Astrocyte (in vitro differentiated cells and primary cell): Measurements from ENCODE around the gene EEF2K. TPM values are rescaled to one million over a fixed set of nuclear protein-coding genes. Genes with fewer than 3 reads are reported as not detected.
A peak's percentile ranks its signal among the peaks of the same experiment; 100 is the strongest.

Source experiments
- DNase-seq: peaks from one replicate; pipeline ENCODE4 v3.0.0-alpha.2; 2010; ENCODE audit warnings: low read depth
- FAIRE-seq: peaks from 2 replicates; lab custom pipeline; 2011; peaks lifted over from hg19 to GRCh38; lab: Jason Lieb, UNC
- H2AFZ ChIP-seq: 2 replicates; pipeline ENCODE4 v1.6.0; 2012; ENCODE audit warnings: low read depth, low read length, inconsistent platforms
- H3K27ac ChIP-seq: 2 replicates; pipeline ENCODE4 v1.5.1; 2011; ENCODE audit warnings: low read depth, low read length, inconsistent platforms
- H3K27me3 ChIP-seq: 2 replicates; pipeline ENCODE4 v1.6.0; 2011; ENCODE audit warnings: low read length, inconsistent platforms; ENCODE audit not compliant: insufficient read depth
- H3K36me3 ChIP-seq: 2 replicates; pipeline ENCODE4 v1.5.1; 2011; ENCODE audit warnings: low read length, inconsistent platforms; ENCODE audit not compliant: insufficient read depth
- H3K4me1 ChIP-seq: 2 replicates; pipeline ENCODE4 v1.5.1; 2011; ENCODE audit warnings: low read length, inconsistent platforms; ENCODE audit not compliant: insufficient read depth
- H3K4me2 ChIP-seq: 2 replicates; pipeline ENCODE4 v1.6.0; 2012; ENCODE audit warnings: low read length, inconsistent platforms
- H3K4me3 ChIP-seq: 2 replicates; pipeline ENCODE4 v1.5.1; 2011; ENCODE audit warnings: low read depth, mild to moderate bottlenecking, low read length, inconsistent platforms; ENCODE audit not compliant: insufficient read depth
- H3K79me2 ChIP-seq: 2 replicates; pipeline ENCODE4 v1.6.0; 2012; ENCODE audit warnings: mild to moderate bottlenecking, low read length, inconsistent platforms; ENCODE audit not compliant: insufficient read depth
- H3K9ac ChIP-seq: 2 replicates; pipeline ENCODE4 v1.6.0; 2012; ENCODE audit warnings: mild to moderate bottlenecking, low read length, inconsistent platforms
- H3K9me3 ChIP-seq: 2 replicates; pipeline ENCODE4 v1.5.1; 2012; ENCODE audit warnings: low read depth, mild to moderate bottlenecking, low read length, inconsistent platforms; ENCODE audit not compliant: insufficient read depth
- H4K20me1 ChIP-seq: 2 replicates; pipeline ENCODE4 v1.6.0; 2012; ENCODE audit warnings: low read length, inconsistent platforms; ENCODE audit not compliant: insufficient read depth
- H3K27ac Mint-ChIP-seq: one replicate; pipeline ENCODE4 v1.8.0; 2021; ENCODE audit warnings: mild to moderate bottlenecking, mixed read lengths; ENCODE audit not compliant: unreplicated experiment
- H3K27me3 Mint-ChIP-seq: one replicate; pipeline ENCODE4 v1.8.0; 2021; ENCODE audit warnings: low read depth, mixed read lengths; ENCODE audit not compliant: unreplicated experiment
- H3K36me3 Mint-ChIP-seq: one replicate; pipeline ENCODE4 v1.8.0; 2021; ENCODE audit warnings: low read depth, mixed read lengths; ENCODE audit not compliant: unreplicated experiment
- H3K4me1 Mint-ChIP-seq: one replicate; pipeline ENCODE4 v1.8.0; 2021; ENCODE audit warnings: low read depth, mixed read lengths; ENCODE audit not compliant: unreplicated experiment
- H3K4me3 Mint-ChIP-seq: one replicate; pipeline ENCODE4 v1.8.0; 2021; ENCODE audit warnings: mild to moderate bottlenecking, moderate library complexity, mixed read lengths; ENCODE audit not compliant: unreplicated experiment
- H3K9me3 Mint-ChIP-seq: one replicate; pipeline ENCODE4 v1.8.0; 2021; ENCODE audit warnings: mild to moderate bottlenecking, mixed read lengths; ENCODE audit not compliant: unreplicated experiment
- EZH2 ChIP-seq: IDR thresholded peaks from 2 replicates; pipeline ENCODE4 v1.6.1; 2012; ENCODE audit warnings: mild to moderate bottlenecking, low read length, inconsistent platforms; ENCODE audit not compliant: insufficient read depth
- total RNA-seq: library from RNA; stranded (reverse); gene quantifications from 2 replicates; pipeline ENCODE4 v1.2.1, GENCODE V29; 2021
- TF ChIP-seq, protein P1 (sequence below): IDR thresholded peaks from 2 replicates; pipeline ENCODE4 v1.5.1; 2011; ENCODE audit warnings: low read depth, mild to moderate bottlenecking, inconsistent platforms, low read length, moderate library complexity; ENCODE audit not compliant: insufficient read depth

Gene EEF2K
- total RNA-seq, 1 donor from 2014 or later, result 20.9 TPM

DNA sequence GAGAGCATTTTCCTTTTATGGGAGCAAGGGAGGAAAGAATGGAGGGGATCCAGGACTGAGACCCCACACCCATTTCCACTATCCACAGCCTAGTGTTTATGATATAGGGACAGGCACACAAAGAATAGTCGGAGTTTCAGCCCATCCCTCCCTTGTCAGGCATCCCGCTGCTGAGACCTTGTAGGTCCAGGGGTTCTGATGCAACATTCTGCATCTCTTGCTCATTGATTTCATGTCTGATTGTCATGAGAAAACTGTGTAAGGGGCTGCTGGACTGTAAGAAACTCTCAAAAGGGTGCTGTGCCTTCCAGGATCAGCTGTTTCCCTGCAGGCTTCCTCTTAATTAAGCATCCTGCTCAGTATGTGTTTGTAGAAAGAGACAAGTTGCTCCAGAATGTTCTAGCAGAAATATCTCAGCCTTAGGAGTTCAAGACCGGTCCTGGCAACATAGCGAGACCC lies 85.8 kb downstream of the EEF2K start:
- peak overlapping the region; percentile 92 for H3K27ac Mint-ChIP-seq
- peaks cover 2% of the 10 kb centered on the region for H3K36me3 Mint-ChIP-seq
- no peaks in the 10 kb centered on the region for H3K27me3 Mint-ChIP-seq
- H3K9me3 Mint-ChIP-seq, result no peaks in the 10 kb centered on the region
- H3K9ac ChIP-seq, result no peak overlapping the region
- no peak overlapping the region for H3K4me2 ChIP-seq
- H2AFZ ChIP-seq, result no peak overlapping the region
- TF ChIP-seq, protein P1, sequence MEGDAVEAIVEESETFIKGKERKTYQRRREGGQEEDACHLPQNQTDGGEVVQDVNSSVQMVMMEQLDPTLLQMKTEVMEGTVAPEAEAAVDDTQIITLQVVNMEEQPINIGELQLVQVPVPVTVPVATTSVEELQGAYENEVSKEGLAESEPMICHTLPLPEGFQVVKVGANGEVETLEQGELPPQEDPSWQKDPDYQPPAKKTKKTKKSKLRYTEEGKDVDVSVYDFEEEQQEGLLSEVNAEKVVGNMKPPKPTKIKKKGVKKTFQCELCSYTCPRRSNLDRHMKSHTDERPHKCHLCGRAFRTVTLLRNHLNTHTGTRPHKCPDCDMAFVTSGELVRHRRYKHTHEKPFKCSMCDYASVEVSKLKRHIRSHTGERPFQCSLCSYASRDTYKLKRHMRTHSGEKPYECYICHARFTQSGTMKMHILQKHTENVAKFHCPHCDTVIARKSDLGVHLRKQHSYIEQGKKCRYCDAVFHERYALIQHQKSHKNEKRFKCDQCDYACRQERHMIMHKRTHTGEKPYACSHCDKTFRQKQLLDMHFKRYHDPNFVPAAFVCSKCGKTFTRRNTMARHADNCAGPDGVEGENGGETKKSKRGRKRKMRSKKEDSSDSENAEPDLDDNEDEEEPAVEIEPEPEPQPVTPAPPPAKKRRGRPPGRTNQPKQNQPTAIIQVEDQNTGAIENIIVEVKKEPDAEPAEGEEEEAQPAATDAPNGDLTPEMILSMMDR, result no peak
- TF ChIP-seq EZH2, result no peak
- peaks cover 1% of the 10 kb centered on the region for H3K4me1 Mint-ChIP-seq
- H4K20me1 ChIP-seq, result no peaks in the 10 kb centered on the region
- no peaks in the 10 kb centered on the region for H3K9me3 ChIP-seq
- H3K36me3 ChIP-seq, result peaks cover 3% of the 10 kb centered on the region
- H3K4me3 ChIP-seq, result no peak overlapping the region
- no peaks in the 10 kb centered on the region for H3K4me1 ChIP-seq
- no peak overlapping the region for H3K4me3 Mint-ChIP-seq
- H3K27ac ChIP-seq, result no peak overlapping the region
- FAIRE-seq (no peak), DNase-seq (no peak)
- no peaks in the 10 kb centered on the region for H3K79me2 ChIP-seq
- H3K27me3 ChIP-seq, result no peaks in the 10 kb centered on the region

DNA sequence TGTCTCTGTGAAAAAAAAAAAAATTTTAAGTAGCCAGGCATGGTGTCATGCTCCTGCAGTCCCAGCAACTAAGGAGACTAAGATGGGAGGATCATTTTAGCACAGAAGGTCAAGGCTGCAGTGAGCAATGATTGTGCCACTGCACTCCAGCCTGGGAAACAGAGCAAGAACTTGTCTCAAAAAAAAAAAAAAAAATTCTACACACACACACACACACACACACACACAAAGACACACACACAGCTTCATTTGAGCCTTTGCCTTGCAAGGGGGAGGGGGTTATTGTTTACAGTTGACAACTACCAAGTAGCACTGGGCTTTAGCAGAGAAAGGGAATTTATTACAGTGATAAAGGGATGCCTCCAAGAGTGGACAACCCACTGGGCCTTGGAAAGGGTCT lies 86.2 kb downstream of the EEF2K start:
- peak overlapping the region; percentile 92 for H3K27ac Mint-ChIP-seq

More for the DNA sequence above, 86.2 kb downstream of the EEF2K start:
- H3K27ac ChIP-seq, result no peak overlapping the region
- H3K9ac ChIP-seq, result no peak overlapping the region
- H3K36me3 ChIP-seq, result peaks cover 3% of the 10 kb centered on the region
- no peak overlapping the region for H2AFZ ChIP-seq
- H3K4me1 ChIP-seq, result no peaks in the 10 kb centered on the region
- Mint-ChIP-seq H3K27me3 (no peaks in the 10 kb centered on the region), H3K9me3 (no peaks in the 10 kb centered on the region), H3K4me3 (no peak overlapping the region), H3K36me3 (peaks cover 2% of the 10 kb centered on the region), H3K4me1 (peaks cover 1% of the 10 kb centered on the region)
- DNase-seq (no peak), FAIRE-seq (no peak)
- H3K4me2 ChIP-seq, result no peak overlapping the region
- H4K20me1 ChIP-seq, result no peaks in the 10 kb centered on the region
- H3K79me2 ChIP-seq, result no peaks in the 10 kb centered on the region
- H3K4me3 ChIP-seq, result no peak overlapping the region
- TF ChIP-seq, protein P1, result no peak
- TF ChIP-seq EZH2, result no peak
- H3K9me3 ChIP-seq, result no peaks in the 10 kb centered on the region
- no peaks in the 10 kb centered on the region for H3K27me3 ChIP-seq
